Urinary bladder (tissue), 4 donors: ENCODE results near the gene SPATS2. TPM values are rescaled to one million over a fixed set of nuclear protein-coding genes. Genes with fewer than 3 reads are reported as not detected.
"Not testable (repeated sequence)": the region's sequence is repeated elsewhere in the genome, so short reads cannot be mapped to it uniquely, and the experiment has no call there.

Experiments used
- DNase-seq: peaks from one replicate; pipeline ENCODE4 v3.0.0-alpha.2; 2015; ENCODE audit errors: extremely low spot score
- H3K27ac ChIP-seq: one replicate; pipeline ENCODE4 v1.5.1; 2013; ENCODE audit warnings: low read depth, mild to moderate bottlenecking, moderate library complexity
- H3K36me3 ChIP-seq: one replicate; pipeline ENCODE4 v1.6.1; 2013; ENCODE audit warnings: mild to moderate bottlenecking, moderate library complexity; ENCODE audit not compliant: insufficient read depth
- H3K4me1 ChIP-seq: one replicate; pipeline ENCODE4 v1.6.1; 2013; ENCODE audit warnings: mild to moderate bottlenecking, moderate library complexity; ENCODE audit not compliant: insufficient read depth
- H3K4me3 ChIP-seq: one replicate; pipeline ENCODE4 v1.5.1; 2013; ENCODE audit warnings: low read depth, low read length
- WGBS: extraction: QIAGEN DNeasy Blood & Tissue Kit; methylation state at CpG from one replicate; pipeline ENCODE4 v1.1.7; 2013; 5-methylcytosine and 5-hydroxymethylcytosine counted together
- polyA plus RNA-seq: library from polyadenylated mRNA; stranded (reverse); fragments of 200-250 nt; gene quantifications from one replicate; pipeline ENCODE4 v1.2.3, GENCODE V29; 2013
- total RNA-seq: library from RNA; depleted of rRNA; stranded (reverse); fragments of >200 nt; gene quantifications from one replicate; pipeline ENCODE4 v1.2.3, GENCODE V29; 2014
- donor health status: healthy with polysubstance abuse.
- donor health status: healthy.

SPATS2 gene
- total and polyA plus RNA-seq, 2 donors, result 11.5 to 52.8 TPM

GRCh38 chr12:49332441-49332861 lies 34.8 kb upstream of the SPATS2 start:
- no peak overlapping the region for H3K4me3 ChIP-seq
- H3K4me1 ChIP-seq, result no peaks in the 10 kb centered on the region
- H3K36me3 ChIP-seq, result no peaks in the 10 kb centered on the region
- WGBS, result 73% methylated on average over 17 of the region's 17 CpGs
- DNase-seq, result no peak
- no peak overlapping the region for H3K27ac ChIP-seq

GRCh38 chr12:49332891-49333371 lies 34.3 kb upstream of the SPATS2 start:
- no peak overlapping the region for H3K27ac ChIP-seq
- 24% methylated on average over 40 of the region's 40 CpGs for WGBS
- no peaks in the 10 kb centered on the region for H3K4me1 ChIP-seq
- no peaks in the 10 kb centered on the region for H3K36me3 ChIP-seq
- no peak for DNase-seq
- no peak overlapping the region for H3K4me3 ChIP-seq

GRCh38 chr12:49333778-49334177 lies 33.5 kb upstream of the SPATS2 start:
- 42% methylated on average over 21 of the region's 21 CpGs for WGBS
- H3K4me1 ChIP-seq, DNase-seq: not testable (repeated sequence)

GRCh38 chr12:49334226-49334625 lies 33.0 kb upstream of the SPATS2 start:
- no peak for DNase-seq
- WGBS, result 43% methylated on average over 19 of the region's 19 CpGs

More at GRCh38 chr12:49333778-49334177, 33.5 kb upstream of the SPATS2 start:
- not testable (repeated sequence) for H3K27ac ChIP-seq, H3K4me3 ChIP-seq, H3K36me3 ChIP-seq

GRCh38 chr12:49334681-49335080 lies 32.6 kb upstream of the SPATS2 start:
- Histone ChIP-seq H3K36me3 (no peaks in the 10 kb centered on the region), H3K27ac (no peak overlapping the region), H3K4me1 (no peaks in the 10 kb centered on the region), H3K4me3 (no peak overlapping the region)
- 53% methylated on average over 12 of the region's 12 CpGs for WGBS
- DNase-seq, result no peak

More at GRCh38 chr12:49334226-49334625, 33.0 kb upstream of the SPATS2 start:
- Histone ChIP-seq H3K4me1 (no peaks in the 10 kb centered on the region), H3K36me3 (no peaks in the 10 kb centered on the region), H3K4me3 (no peak overlapping the region), H3K27ac (no peak overlapping the region)

DNA sequence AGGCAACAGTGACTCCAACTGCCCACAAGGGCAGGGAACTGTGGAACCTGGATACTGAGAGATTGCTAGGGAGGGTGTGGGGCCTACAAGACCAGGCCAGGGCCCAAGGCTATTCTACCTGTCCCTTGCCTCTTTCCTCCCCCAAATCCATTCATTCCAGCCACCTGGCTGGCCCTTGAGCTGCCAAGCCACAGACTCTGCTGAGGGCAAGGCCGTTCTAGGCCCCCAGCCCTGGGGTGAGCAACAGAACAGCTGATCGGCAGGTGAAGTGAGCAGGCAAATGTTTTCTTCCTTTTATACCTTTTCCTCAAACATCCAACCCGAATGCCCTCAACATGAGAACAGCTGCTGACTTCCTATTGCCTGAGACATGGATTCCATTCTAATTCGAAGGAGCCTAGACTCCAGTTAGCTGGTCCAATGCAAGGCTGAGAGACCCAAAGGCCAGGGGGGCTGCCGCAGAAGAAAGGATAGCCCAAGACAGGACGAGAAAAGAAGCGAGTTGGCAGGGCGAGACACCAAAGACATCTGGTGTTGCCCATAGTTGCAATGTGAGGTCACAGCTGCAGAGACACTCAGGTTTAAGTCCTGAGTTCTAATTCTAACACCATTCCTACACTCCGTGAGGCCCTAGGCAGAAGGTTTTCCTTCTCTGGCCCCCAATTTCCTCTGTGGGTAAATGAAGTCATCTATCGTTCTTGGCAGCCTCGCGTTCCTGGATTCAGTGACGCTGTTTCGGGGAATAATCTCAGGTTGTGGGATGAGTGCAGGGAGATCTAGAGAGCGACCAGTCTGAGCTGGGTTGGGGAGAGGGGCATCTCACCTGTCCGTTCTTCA lies 31.9 kb upstream of the SPATS2 start:
- 60% methylated on average over 16 of the region's 16 CpGs for WGBS
- H3K27ac ChIP-seq, result no peak overlapping the region
- no peak for DNase-seq
- H3K4me1 ChIP-seq, result no peaks in the 10 kb centered on the region
- no peak overlapping the region for H3K4me3 ChIP-seq
- H3K36me3 ChIP-seq, result no peaks in the 10 kb centered on the region

DNA sequence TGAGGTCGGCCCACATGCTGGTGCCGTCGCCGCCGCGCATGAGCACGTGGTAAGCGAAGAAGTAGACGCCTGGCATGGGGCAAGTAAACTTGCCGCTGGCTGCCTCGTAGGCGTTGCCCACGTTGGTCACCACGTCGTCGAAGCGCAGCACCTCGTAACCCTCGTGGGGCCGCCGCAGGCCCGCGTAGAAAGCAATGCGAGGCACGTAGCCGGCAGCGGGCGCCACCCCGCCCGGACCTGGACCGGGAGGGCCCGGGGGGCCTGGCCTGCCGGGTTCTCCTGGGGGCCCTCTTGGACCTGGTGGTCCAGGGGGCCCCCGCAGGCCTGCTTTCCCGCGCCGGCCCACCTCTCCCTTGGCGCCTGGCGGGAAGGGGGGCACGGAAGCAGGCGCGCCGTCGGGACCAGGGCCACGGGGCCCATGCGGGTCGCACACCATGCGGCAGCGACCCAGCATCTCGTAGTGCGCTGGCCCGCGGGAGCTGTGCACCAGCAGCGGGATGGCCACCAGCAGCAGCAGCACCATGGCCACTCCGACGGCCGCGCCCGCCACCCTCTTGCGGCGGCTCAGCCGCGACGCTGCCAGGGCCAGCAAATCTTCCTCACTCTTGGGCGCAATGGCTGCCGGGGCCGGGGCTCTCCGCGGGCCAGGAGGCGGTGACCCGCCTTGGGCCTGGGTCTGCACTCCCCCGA lies 31.2 kb upstream of the SPATS2 start:
- Histone ChIP-seq H3K4me1 (no peaks in the 10 kb centered on the region), H3K4me3 (no peak overlapping the region), H3K27ac (no peak overlapping the region), H3K36me3 (no peaks in the 10 kb centered on the region)
- 8% methylated on average over 72 of the region's 72 CpGs for whole genome bisulfite sequencing
- no peak for DNase-seq

DNA sequence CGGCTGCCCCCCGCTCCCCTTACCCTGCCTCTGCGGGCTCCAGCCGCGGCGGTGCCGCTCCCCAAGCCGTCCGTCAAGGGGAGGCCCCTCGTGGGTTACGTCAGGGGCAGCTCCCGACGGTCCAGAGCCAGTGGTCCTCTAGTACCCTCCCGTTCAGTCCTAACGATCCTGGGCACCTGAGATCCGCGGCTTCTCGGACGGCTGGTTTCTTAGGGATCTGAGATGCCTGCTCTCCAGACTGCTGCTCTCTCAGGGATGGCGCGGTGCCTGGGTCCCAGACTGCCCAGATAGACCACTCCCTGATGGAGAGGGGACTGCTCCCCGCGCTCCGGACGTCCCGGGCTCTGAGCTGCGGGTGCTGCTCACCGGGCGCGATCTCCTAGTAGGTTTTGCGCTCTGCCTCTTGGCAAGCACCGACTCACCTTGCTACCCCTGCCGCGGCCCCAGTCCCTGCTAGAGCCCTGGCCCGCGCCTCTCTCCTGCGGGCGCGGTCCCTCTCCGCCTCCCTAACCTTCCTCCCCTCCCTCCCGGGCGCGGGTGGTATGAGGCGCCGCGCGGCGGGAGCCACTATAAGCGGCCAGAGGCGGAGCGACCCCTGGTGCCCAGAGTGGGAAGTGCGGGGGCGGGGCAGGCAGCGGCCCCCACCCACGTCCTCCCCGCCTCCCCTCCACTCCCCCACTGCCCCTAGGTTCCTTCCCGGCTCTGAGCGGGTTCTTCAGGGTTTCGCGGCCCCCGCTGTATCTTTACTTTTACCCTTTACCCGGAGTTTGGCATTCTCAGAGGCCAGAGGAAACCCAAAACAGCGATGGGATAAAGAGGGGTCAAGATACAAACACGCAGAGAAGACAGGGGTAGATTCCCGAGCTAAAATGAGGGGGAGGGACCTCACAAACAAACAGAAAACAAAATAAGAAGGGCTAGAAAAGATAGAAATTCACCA lies 30.3 kb upstream of the SPATS2 start, which contains the start of gene C1QL4:
C1QL4 (minus strand) TSS at position 544 of the 940 bp plus-strand sequence. CDS start 711 bp downstream, outside the sequence.
- no peaks in the 10 kb centered on the region for H3K4me1 ChIP-seq
- H3K36me3 ChIP-seq, result no peaks in the 10 kb centered on the region
- WGBS, result 1% methylated on average over 65 of the region's 65 CpGs
- H3K4me3 ChIP-seq, result peak within 1 kb of the TSS; percentile 7
- no peak for DNase-seq
- no peak within 1 kb of the TSS for H3K27ac ChIP-seq

DNA sequence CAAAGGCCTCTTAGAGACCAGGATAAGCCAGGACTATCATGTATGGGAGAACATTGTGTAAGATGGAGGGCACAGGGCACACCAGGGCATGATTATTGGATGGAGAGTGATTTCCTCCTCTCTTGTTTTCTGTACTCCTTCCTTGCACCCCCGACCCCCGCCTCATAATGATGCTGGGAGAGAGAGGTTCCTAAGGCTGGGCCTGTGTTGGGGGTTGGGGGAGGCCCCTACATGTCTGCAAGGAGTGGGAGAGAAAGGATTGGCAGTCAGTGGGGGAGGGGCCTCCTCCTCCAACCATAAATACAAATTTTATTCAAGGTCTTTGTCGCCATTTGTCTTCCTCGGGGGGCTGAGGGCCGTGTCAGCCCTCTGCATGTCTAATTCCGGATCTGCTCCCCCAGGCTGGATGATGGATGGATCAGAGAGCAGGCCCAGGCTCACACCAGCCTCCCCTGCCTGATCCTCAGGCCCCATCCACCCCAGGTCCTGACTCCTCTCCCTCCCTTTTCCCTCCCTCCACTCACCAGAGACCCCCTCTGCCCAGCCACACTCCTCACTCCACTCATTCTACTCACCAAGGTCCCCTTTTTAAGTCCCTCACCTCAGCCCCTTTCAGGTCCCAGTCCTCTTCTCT lies 28.3 kb upstream of the SPATS2 start:
- H3K4me3 ChIP-seq, result no peak overlapping the region
- WGBS, result 67% methylated on average over 6 of the region's 6 CpGs
- H3K4me1 ChIP-seq, result no peaks in the 10 kb centered on the region
- H3K27ac ChIP-seq, result no peak overlapping the region
- no peaks in the 10 kb centered on the region for H3K36me3 ChIP-seq
- DNase-seq, result no peak

DNA sequence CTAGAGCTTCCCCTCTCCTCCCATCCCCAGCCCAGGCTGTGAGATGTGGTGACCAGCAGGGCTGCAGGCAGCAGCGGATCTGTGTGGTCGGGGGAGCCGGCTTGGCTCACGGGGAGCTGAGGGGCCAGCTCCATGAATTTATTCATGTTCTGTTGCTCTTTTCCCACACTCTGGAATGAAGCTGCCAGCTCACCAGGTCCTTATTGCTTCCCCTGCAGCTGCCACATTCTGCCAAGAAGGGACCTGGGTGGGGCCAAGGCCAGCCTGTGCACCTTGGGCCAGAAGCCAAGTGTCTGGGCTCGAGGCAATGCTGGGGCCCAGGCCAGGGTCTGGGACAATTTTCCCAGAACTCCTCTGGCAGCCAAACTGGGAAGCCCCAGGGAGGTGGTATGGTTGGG lies 27.8 kb upstream of the SPATS2 start:
- Histone ChIP-seq H3K27ac (no peak overlapping the region), H3K4me1 (no peaks in the 10 kb centered on the region), H3K4me3 (no peak overlapping the region), H3K36me3 (no peaks in the 10 kb centered on the region)
- no peak for DNase-seq
- 58% methylated on average over 5 of the region's 5 CpGs for WGBS

GRCh38 chr12:49340095-49340870 lies 27.0 kb upstream of the SPATS2 start:
- 67% methylated on average over 6 of the region's 6 CpGs for WGBS
- Histone ChIP-seq H3K36me3 (no peaks in the 10 kb centered on the region), H3K4me1 (peaks cover 2% of the 10 kb centered on the region)

More at GRCh38 chr12:49340095-49340870, 27.0 kb upstream of the SPATS2 start:
- no peak for DNase-seq
- H3K4me3 ChIP-seq, result no peak overlapping the region
- no peak overlapping the region for H3K27ac ChIP-seq
